Putamen (tissue), 1 donor: ENCODE measurements around the gene REST.

ENCODE experiments used
- DNase-seq: peaks from one replicate; pipeline ENCODE4 v3.0.0-alpha.2; 2016; ENCODE audit warnings: low spot score

REST gene

DNA sequence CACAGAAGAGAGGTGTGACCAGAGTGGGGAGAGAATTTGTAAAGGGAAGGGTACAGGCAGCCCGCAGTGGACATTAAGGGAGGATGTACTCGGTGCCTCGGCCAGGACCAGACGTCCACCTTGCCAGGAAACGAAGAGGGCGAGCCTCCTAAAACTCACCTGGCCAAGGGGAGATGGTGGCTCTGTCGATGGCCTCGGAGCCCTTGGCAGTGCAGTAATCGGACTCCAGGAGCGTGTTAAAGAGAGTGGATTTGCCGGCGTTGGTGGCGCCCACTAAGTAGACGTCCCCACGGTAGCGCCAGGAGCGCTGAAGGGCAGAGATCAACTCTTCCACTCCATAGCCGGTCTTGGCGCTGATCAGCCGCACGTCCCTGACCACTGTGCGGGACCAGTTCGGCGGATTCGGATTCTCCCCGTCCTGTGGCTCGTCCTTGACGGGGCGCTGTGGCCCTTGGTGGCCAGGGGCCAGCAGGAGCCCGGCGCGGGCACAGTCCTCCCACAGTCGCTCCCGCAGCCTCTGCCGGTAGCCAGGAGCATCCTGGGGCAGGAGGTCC lies 68.7 kb downstream of the REST start:
- no peak for DNase-seq

DNA sequence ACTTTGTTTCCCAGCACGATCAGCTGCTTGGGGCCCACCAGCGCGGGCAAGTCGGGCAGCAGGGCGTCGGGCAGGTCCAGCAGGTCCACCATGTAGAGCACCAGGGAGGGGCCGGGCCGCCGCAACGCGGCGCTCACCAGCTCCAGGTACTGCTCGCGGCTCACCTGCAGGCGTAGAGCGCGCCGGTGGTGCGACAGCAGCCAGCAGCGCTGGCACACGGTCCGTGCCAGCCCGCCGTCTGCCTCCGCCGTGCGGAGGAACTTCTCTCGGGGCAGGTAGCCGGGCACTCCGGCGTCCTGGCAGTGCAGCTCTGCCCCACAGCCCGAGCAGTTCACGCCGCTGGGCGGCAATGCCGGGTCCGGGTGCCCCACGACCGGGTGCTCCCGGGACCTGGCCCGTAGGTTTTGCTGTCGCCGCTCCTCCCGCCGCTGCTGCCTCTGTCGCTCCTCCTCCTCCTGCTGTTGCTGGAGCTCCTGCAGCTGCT lies 69.2 kb downstream of the REST start:
- DNase-seq = no peak

DNA sequence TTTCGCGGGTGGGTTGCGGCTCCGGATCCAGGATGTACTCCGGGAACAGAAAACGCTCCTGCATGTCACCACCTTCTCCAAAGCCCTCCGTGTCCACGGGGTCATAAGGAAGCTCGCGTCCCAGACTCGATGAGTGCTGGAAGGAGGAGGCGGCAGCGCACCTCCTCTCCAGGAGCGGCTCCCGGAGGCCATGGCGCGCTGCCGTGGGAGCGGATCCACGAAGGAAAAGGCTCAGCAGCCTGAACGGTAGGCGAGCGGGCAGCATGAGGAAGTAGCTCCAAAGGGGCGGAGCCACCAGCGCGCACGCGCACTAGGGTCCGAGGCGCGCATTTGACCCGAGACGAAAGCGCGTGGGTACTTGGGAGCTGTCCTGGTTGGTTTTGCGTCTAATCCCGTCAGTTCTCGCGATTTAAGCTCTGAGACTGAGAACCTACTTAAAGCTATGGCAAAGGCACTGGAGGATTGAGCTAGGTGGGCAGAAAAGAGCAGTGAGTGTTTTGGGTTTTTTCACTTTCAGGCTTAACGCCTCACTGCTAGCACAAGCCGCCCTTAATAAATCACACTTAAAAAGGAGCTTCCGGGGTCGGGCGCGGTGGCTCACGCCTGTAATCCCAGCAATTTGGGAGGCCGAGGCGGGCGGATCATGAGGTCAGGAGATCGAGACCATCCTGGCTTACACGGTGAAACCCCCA lies 69.8 kb downstream of the REST start, which contains the start of gene NOA1:
Gene NOA1, minus strand, starts transcription at position 286 of the 692 bp plus-strand sequence. Its CDS starts 21 bp downstream, at position 265.
- DNase-seq = peak; percentile 98

DNA sequence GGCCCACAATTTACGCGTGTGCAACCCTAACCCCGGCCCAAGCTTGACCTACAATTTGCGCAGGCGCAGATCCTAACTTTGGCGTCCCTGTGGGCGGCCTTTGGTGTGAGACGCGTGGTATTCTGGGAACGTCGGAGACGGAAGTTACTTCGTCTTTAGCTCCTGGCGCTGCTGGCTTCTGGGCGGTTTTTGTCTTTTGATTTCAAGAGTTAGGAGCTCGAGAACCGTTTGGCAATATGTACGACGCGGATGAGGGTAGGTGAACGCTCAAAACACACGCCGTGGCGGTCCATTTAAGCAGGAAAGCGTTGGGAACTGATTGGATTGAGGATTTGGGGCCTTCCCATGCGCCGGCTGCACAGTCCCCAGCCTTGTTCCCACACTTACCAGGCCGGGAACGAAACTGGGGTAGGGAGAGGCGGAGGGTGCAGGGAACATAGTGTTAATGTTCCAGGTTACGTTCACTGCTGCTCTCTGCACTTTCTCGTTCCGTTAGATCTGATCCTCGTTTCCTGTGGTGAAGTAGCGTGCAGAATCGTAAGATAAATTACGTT lies 71.1 kb downstream of the REST start, which contains the start of gene POLR2B:
Gene POLR2B, plus strand, starts transcription at position 147 of the 554 bp plus-strand sequence. Its CDS starts 90 bp downstream, at position 237.
- DNase-seq = peak; percentile 96

DNA sequence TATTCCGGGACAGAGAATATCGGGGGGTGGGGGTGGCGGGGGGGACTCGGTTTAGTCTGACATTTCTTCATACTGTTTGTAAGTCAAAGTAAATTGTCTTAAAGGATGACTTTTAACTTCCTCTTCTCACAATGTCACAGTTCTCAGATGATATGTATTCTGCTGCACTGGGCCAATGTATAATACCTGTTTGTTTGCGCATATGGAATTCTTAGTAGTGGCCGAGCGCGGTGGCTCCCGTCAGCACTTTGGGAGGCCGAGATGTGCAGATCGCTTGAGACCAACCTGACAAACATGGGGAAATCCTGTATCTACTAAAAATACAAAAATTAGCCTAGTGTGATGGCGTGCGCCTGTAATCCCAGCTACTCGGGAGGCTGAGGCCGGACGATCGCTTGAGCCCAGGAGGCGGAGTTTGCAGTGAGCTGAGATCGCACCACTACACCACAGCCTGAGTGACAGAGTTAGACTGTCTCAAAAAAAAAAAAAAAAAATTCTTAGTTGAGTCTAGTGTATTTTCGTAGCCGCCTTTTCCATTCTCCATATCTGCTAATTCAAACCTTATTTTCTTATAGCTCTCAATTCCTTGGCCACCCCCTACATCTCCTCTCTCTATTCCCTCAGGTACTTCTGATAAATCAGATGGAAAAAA lies 71.8 kb downstream of the REST start:
- DNase-seq = no peak

DNA sequence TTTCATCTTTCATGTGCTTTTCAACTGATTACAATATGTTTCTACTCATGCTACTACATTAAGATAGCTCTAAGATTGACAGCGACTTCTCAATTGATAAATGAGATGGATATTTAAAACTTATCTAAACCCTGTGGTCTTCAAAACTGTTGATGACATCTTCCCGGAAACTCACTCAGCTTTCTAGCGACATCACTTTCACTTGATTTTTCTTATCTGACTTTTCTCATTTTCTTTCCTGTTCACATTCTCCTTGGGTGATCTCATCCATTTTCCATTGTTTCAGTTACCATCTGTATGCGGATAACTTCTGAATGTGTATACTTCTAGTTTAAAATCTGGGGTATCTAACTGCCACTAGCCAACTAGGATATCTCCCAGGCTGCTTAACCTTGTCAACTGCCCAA lies 74.1 kb downstream of the REST start:
- no peak for DNase-seq

DNA sequence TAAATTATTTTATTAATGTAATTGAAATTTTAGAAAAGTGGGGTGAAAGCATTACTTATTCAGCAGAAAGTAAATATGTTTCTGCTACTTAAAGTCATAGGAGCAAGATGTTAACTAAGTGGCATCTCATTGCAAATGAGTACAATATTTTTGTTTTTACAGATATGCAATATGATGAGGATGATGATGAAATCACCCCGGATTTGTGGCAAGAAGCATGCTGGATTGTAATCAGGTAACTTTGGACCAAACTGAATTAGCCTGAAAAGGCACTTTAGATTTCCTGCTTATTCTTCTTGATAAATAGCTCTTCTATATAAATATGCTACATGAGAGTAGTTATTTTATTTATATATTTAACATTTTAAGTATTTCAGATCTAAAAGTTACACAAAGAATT lies 78.5 kb downstream of the REST start:
- no peak for DNase-seq

DNA sequence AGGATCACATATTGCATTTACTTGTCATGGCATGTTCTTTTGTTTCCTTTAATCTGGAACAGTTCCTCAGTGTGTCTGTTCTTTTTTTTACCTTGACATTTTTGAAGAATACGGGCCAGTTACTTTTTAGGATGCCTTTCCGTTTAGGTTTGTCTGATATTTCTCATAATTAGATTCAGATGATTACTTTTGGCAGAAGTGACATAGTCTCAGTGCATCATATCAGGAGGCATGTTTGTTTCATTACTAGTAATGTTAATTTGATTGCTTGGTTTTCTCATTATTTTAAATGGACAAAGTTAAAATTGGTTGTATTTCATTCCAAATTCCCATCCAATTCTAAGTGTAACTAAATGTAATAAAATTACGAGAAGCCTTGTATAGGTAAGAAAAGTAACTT lies 79.3 kb downstream of the REST start:
- DNase-seq = no peak

DNA sequence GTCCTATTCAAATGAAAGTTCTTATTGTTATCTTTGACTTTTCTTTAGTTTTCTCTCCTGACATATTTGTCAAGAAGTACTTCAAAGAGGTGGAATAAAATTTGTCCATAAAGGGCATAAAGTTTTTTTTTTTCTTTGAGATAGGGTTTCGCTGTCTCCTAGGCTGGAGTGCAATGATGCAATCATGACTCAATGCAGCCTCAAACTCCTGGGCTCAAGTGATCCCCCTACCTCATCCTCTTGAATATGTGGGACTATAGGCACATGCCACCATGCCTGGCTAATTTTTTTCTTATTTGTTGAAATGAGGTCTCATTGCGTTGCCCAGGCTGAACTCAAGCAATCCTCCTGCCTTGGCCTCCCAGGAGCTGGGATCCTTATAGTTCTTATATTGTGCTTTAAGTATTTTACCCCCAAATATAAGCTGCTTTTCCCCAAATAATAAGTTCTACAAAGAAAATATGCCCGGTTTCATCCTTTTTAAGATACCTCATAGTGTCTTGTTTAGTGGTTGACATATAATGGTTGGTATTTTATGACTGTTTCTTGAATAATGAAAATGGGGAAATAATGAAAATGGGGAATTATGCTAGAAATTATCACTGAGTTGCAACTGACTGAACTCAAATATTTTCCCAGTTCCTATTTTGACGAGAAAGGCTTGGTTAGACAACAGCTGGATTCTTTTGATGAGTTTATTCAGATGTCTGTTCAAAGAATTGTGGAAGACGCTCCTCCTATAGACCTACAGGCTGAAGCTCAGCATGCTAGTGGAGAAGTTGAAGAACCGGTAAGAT lies 82.6 kb downstream of the REST start:
- no peak for DNase-seq

DNA sequence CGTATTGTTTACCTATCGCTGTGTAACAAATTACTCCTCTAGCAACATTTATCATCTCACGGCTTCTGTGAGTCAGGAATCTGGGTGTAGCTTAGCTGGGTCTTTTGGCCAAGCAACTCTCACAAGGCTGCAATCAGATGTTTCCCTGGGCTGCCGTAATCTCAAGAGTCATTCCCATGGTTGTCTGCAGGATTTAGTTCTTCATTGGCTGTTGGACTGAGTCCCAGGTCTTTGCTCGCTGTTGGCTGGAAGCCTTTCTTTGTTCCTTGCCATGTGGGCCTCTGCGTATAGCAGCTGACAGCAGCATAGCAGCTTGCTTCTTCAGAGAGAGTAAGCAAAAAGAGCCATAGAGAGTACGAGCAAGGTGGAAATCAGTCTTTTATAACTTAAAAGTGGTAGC lies 87.8 kb downstream of the REST start:
- DNase-seq = peak; percentile 83

DNA sequence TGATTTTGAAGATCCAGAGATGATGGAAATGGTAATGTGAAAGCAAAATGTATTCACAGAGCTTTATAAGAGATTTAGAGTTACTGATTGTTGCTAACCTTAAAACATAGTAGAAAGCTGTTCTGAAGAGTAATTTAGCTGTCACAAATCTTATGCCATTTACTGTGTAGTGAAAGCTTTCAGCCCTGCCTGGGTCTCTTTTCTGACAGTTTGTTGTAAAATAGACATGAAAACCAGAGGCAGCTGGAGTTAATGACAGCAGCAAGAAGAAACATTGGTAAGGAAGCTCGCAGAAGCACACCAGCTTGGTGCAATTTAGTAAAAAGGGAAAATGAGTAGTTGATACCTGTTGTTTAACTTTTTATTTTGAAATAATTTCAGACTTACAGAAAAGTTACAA lies 92.1 kb downstream of the REST start:
- DNase-seq = no peak

DNA sequence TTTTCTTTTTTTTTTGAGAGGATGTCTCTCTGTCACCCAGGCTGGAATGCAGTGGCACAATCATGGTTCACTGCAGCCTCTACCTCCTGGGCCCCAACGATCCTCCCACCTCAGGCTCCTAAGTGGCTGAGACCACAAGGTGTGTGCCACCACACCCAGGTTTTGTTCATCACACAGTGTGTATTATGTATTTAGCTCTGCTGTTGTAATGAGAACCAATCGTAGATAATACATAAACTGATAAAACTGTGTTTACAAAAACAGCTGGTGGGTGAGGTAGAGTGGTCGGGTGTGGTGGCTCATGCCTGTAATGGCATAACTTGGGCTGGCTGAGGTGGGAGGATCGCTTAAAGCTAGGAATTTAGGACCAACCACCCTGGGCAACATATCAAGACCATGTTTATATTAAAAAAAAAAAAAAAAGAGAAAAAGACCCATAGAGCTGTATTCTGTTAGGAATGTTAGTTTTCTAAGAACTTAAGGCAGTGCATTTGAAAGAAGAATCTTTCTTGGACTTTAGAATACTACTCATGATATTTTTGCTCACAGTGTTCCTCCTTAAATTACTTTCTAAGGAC lies 105.9 kb downstream of the REST start:
- DNase-seq = no peak
